Common myeloid progenitor, CD34-positive (primary cell): ENCODE results near the gene ZBTB12.

Source experiments
- CTCF ChIA-PET: fragments of 350-600 bp; sonication (Branson Sonifier 250); formaldehyde crosslinking; loops from one replicate; lab custom pipeline; 2021; ENCODE audit warnings: antibody characterized with exemption; lab: Charles Lee
- POLR2A ChIA-PET: fragments of 350-600 bp; sonication (Branson Sonifier 250); formaldehyde crosslinking; loops from one replicate; lab custom pipeline; 2021; ENCODE audit warnings: antibody characterized with exemption; lab: Charles Lee
- DNase-seq, 3 donors: peaks; one replicate each; pipeline versions ENCODE4 v3.0.0 to v3.0.0-alpha.2; 2013
- H3K27ac ChIP-seq, 2 experiments: 1 replicate in 1 of 2; 2 replicates in 1 of 2; pipeline ENCODE4 v1.7.0; 2013; ENCODE audit warnings: inconsistent platforms in 2 of 2, low read length in 2 of 2, mild to moderate bottlenecking in 2 of 2, low read depth in 1 of 2, moderate library complexity in 1 of 2; ENCODE audit not compliant: severe bottlenecking in 2 of 2, insufficient read depth in 1 of 2, poor library complexity in 1 of 2
- H3K27me3 ChIP-seq, 5 experiments: replicated peaks in 2 of 5; 1 replicate in 3 of 5; 2 replicates in 2 of 5; pipeline versions ENCODE4 v1.6.1 to v1.7.0; 2013; ENCODE audit warnings: low read length in 4 of 5, mild to moderate bottlenecking in 2 of 5, moderate library complexity in 2 of 5, inconsistent platforms in 1 of 5; ENCODE audit not compliant: insufficient read depth in 5 of 5, control insufficient read depth in 4 of 5
- H3K36me3 ChIP-seq, 4 experiments: 1 replicate in 2 of 4; 2 replicates in 2 of 4; pipeline versions ENCODE4 v1.6.1 to v1.7.0; 2013; ENCODE audit warnings: low read length in 3 of 4, control low read depth in 1 of 4, mild to moderate bottlenecking in 1 of 4; ENCODE audit not compliant: control insufficient read depth in 4 of 4, insufficient read depth in 4 of 4
- H3K4me1 ChIP-seq, 4 experiments: 1 replicate in 3 of 4; 2 replicates in 1 of 4; pipeline versions ENCODE4 v1.6.1 to v1.7.1; 2013; ENCODE audit warnings: low read length in 3 of 4, mild to moderate bottlenecking in 3 of 4, control low read depth in 1 of 4, inconsistent platforms in 1 of 4, moderate library complexity in 1 of 4; ENCODE audit not compliant: control insufficient read depth in 4 of 4, insufficient read depth in 4 of 4; ENCODE audit errors: control extremely low read depth in 1 of 4
- H3K4me3 ChIP-seq, 7 experiments: 1 replicate in 4 of 7; 2 replicates in 3 of 7; pipeline versions ENCODE4 v1.5.1 to v1.7.0; 2013; ENCODE audit warnings: mild to moderate bottlenecking in 7 of 7, low read length in 6 of 7, moderate library complexity in 6 of 7, inconsistent platforms in 2 of 7, low read depth in 2 of 7, control low read depth in 1 of 7; ENCODE audit not compliant: insufficient read depth in 4 of 7, control insufficient read depth in 1 of 7; ENCODE audit errors: extremely low read depth in 1 of 7
- H3K9me3 ChIP-seq, 5 experiments: 1 replicate in 4 of 5; 2 replicates in 1 of 5; pipeline versions ENCODE4 v1.6.1 to v1.7.1; 2013; ENCODE audit warnings: low read length in 4 of 5, mild to moderate bottlenecking in 2 of 5, inconsistent platforms in 1 of 5, low read depth in 1 of 5, moderate library complexity in 1 of 5; ENCODE audit not compliant: control insufficient read depth in 4 of 5, insufficient read depth in 2 of 5; ENCODE audit errors: control extremely low read depth in 1 of 5
- WGBS: methylation state at CpG from one replicate; pipeline ENCODE4 v1.1.5; 2013; ENCODE audit not compliant: insufficient coverage; 5-methylcytosine and 5-hydroxymethylcytosine counted together

ZBTB12 gene

GRCh38 chr6:31881136-31881859 lies 20.6 kb downstream of the ZBTB12 start:
- Histone ChIP-seq H3K9me3 (no peaks in the 10 kb centered on the region), H3K36me3 (peaks cover 5 to 62% (median 52%) of the 10 kb centered on the region in 4 experiments), H3K27me3 (no peaks in the 10 kb centered on the region), H3K4me1 (no peaks in the 10 kb centered on the region), H3K4me3 (no peak overlapping the region), H3K27ac (no peak overlapping the region)
- WGBS = 99% methylated on average over 8 of the region's 9 CpGs
- POLR2A ChIA-PET = no interaction called here
- CTCF ChIA-PET = interaction anchor here (2.0 to 3.0 kb wide), 2 partner anchors 8 to 9 kb away, joined by 8 to 11 read pairs; no protein-coding TSS in a partner anchor
- DNase-seq = no peak

GRCh38 chr6:31880616-31881015 lies 21.3 kb downstream of the ZBTB12 start:
- Histone ChIP-seq H3K36me3 (peaks cover 5 to 57% (median 48%) of the 10 kb centered on the region in 4 experiments), H3K4me3 (no peak overlapping the region), H3K4me1 (peaks cover 0 to 2% (median 0%) of the 10 kb centered on the region in 4 experiments), H3K27me3 (no peaks in the 10 kb centered on the region), H3K9me3 (no peaks in the 10 kb centered on the region), H3K27ac (no peak overlapping the region)
- no peak for DNase-seq
- POLR2A ChIA-PET = no interaction called here
- 95% methylated on average over 10 of the region's 10 CpGs for WGBS
- CTCF ChIA-PET = interaction anchor here (2.0 kb wide), 1 partner anchor 9 kb away, joined by 8 read pairs; no protein-coding TSS in a partner anchor

GRCh38 chr6:31879901-31880300 lies 22.0 kb downstream of the ZBTB12 start:
- no peak overlapping the region for H3K27ac ChIP-seq
- H3K36me3 ChIP-seq = peaks cover 5 to 52% (median 46%) of the 10 kb centered on the region in 4 experiments
- no peak overlapping the region for H3K4me3 ChIP-seq
- H3K9me3 ChIP-seq = no peaks in the 10 kb centered on the region
- DNase-seq = no peak
- ChIA-PET CTCF (interaction anchor here (2.0 kb wide), 1 partner anchor 9 kb away, joined by 8 read pairs; no protein-coding TSS in a partner anchor), POLR2A (no interaction called here)
- H3K27me3 ChIP-seq = no peaks in the 10 kb centered on the region
- 97% methylated on average over 10 of the region's 10 CpGs for WGBS
- peaks cover 0 to 2% (median 0%) of the 10 kb centered on the region in 4 experiments for H3K4me1 ChIP-seq

- Histone ChIP-seq H3K4me3 (no peak overlapping the region), H3K27ac (no peak overlapping the region), H3K9me3 (no peaks in the 10 kb centered on the region), H3K4me1 (peaks cover 0 to 2% (median 0%) of the 10 kb centered on the region in 4 experiments), H3K36me3 (peaks cover 5 to 45% (median 41%) of the 10 kb centered on the region in 4 experiments), H3K27me3 (no peaks in the 10 kb centered on the region)
- no peak for DNase-seq
- WGBS = 81% methylated on average over 12 of the region's 13 CpGs
- POLR2A ChIA-PET = no interaction called here
- CTCF ChIA-PET = interaction anchor here (2.0 kb wide), 1 partner anchor 10 kb away, joined by 8 read pairs; no protein-coding TSS in a partner anchor
Observed at GRCh38 chr6:31879143-31879542, 22.7 kb downstream of the ZBTB12 start.

DNA sequence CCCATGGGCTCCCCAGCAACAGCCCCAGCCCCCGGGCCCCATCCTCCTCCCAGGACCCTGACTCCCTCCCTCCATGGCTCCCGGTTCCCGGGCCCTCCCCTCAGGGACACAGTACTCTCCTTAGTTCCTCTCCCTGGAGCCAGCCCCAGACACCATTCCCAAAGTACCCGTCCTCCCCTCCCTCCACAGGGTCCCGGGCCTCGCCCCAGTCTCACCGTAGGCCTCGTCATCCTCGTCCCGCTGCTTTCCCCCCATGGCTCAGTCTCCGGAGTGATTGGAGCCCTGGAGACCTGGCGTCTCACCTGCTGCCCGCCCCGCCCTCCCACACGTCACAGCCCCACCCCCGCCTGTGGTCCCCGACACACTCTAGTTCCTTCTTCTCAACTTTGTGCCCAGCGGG lies 23.2 kb downstream of the ZBTB12 start, which contains the start of gene SLC44A4:
Gene SLC44A4, minus strand, starts transcription at position 272 of the 400 bp plus-strand sequence. Its CDS starts 17 bp downstream, at position 255.
- Histone ChIP-seq H3K27ac (no peak within 1 kb of the TSS), H3K36me3 (peaks cover 5 to 41% (median 38%) of the 10 kb centered on the region in 4 experiments), H3K27me3 (no peaks in the 10 kb centered on the region), H3K4me3 (no peak within 1 kb of the TSS), H3K4me1 (peaks cover 0 to 2% (median 0%) of the 10 kb centered on the region in 4 experiments), H3K9me3 (no peaks in the 10 kb centered on the region)
- POLR2A ChIA-PET = no interaction called here
- DNase-seq = no peak
- WGBS = 86% methylated on average over 5 of the region's 18 CpGs
- CTCF ChIA-PET = no interaction called here

GRCh38 chr6:31878222-31878621 lies 23.7 kb downstream of the ZBTB12 start:
- H3K4me3 ChIP-seq = no peak overlapping the region
- no CpG with 5 or more reads among the region's 3 CpGs for WGBS

More at GRCh38 chr6:31878222-31878621, 23.7 kb downstream of the ZBTB12 start:
- CTCF ChIA-PET = interaction anchor here (0.6 kb wide), 1 partner anchor 29 kb away, joined by 3 read pairs; no protein-coding TSS in a partner anchor
- DNase-seq = no peak
- POLR2A ChIA-PET = no interaction called here
- Histone ChIP-seq H3K27me3 (no peaks in the 10 kb centered on the region), H3K27ac (no peak overlapping the region), H3K4me1 (peaks cover 0 to 2% (median 0%) of the 10 kb centered on the region in 4 experiments), H3K9me3 (no peaks in the 10 kb centered on the region), H3K36me3 (peaks cover 5 to 36% (median 34%) of the 10 kb centered on the region in 4 experiments)
